ENCODE measurements around the gene ANXA4.

Gene ANXA4

GRCh38 chr2:69847068-69847828 lies 105.3 kb downstream of the ANXA4 start:
- no peak for DNase-seq (ENCODE audit: low spot score)

DNA sequence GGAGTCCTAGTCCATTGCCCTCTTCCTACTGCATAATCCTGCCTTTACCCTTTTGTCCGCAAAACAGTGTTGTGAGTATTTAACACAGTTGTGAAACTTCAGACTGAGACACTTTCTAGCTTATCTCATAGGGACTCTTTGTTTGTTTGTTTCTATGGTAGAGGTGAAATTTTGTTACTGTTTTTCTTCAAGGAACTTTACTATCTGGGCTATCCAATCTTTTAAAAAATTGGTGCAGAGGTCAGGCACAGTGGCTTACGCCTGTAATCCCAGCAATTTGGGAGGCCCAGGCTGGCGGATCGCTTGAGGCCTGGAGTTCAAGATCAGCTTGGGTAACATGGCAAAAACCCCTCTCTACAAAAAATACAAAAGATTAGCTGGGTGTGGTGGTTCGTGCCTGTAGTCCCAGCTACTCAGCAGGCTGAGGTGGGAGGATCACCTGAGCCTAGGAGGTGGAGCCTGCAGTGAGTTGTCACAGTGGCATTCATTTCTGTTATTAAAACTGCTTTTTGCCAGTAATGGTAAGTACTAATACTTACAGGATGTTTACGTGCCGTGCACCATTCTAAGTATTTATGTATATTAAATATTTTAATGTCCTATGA lies 106.4 kb downstream of the ANXA4 start:
- DNase-seq (ENCODE audit: low spot score): no peak

DNA sequence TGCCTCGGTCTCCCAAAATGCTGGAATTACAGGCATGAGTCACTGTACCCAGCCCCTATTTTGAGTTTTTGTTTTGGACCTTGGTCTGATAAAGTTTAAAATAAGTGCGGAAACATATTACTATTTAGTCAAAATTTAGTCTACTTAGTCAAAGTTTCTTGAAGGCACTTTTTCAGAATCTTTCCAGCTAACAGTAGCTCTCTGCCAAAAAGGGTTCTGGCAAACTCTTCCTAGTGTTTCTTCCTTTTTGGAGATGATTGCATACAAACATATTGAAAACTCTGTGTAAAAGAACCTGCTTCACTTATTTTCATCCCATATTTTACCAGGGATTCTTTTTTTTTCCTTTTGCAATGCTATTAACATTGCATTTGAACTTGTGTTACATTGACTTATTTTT lies 116.3 kb downstream of the ANXA4 start:
- no peak for DNase-seq (ENCODE audit: low spot score)

GRCh38 chr2:69863298-69863697 lies 121.4 kb downstream of the ANXA4 start:
- no peak for DNase-seq (ENCODE audit: low spot score)
